IgD-negative memory B cell (primary cell): ENCODE measurements around the gene SNRPA1. TPM values are rescaled to one million over a fixed set of nuclear protein-coding genes. Genes with fewer than 3 reads are reported as not detected.

Source experiments
- H3K27ac Mint-ChIP-seq, 3 donors: one replicate each; pipeline ENCODE4 v1.8.0; 2020 to 2022; ENCODE audit warnings: mild to moderate bottlenecking in 3 of 3, mixed read lengths in 3 of 3, moderate library complexity in 1 of 3
- H3K27me3 Mint-ChIP-seq: one replicate; pipeline ENCODE4 v1.8.0; 2021; ENCODE audit warnings: mixed read lengths
- H3K36me3 Mint-ChIP-seq: one replicate; pipeline ENCODE4 v1.8.0; 2020; ENCODE audit warnings: mild to moderate bottlenecking, mixed read lengths
- H3K4me1 Mint-ChIP-seq, 3 donors: one replicate each; pipeline ENCODE4 v1.8.0; 2020 to 2022; ENCODE audit warnings: mixed read lengths in 3 of 3, mild to moderate bottlenecking in 1 of 3
- H3K4me3 Mint-ChIP-seq, 4 donors: one replicate each; pipeline ENCODE4 v1.8.0; 2020 to 2022; ENCODE audit warnings: mild to moderate bottlenecking in 4 of 4, mixed read lengths in 4 of 4, moderate library complexity in 3 of 4
- H3K9me3 Mint-ChIP-seq, 3 donors: one replicate each; pipeline ENCODE4 v1.8.0; 2020 to 2021; ENCODE audit warnings: mixed read lengths in 3 of 3, mild to moderate bottlenecking in 1 of 3
- polyA plus RNA-seq: library from polyadenylated mRNA; unstranded; fragments of 300-500 nt; fragmentation: Illumina TruSeq; gene quantifications from one replicate; pipeline ENCODE4 v1.2.3, GENCODE V29; 2021

SNRPA1 gene
- polyA plus RNA-seq, 1 donor from 2014 or later: 73.1 TPM

GRCh38 chr15:101250873-101251829 lies 43.9 kb downstream of the SNRPA1 start:
- Mint-ChIP-seq H3K36me3 (no peaks in the 10 kb centered on the region), H3K27me3 (no peaks in the 10 kb centered on the region), H3K4me3 (peak overlapping the region; percentile 88 to 97 (median 92)), H3K27ac (peak overlapping the region; percentile 81 to 94 (median 93)), H3K4me1 (peaks cover 35 to 39% (median 39%) of the 10 kb centered on the region in 3 donors), H3K9me3 (no peaks in the 10 kb centered on the region)

GRCh38 chr15:101250341-101250831 lies 44.7 kb downstream of the SNRPA1 start:
- H3K4me3 Mint-ChIP-seq: peak overlapping the region; percentile 71 to 94 (median 90)
- no peaks in the 10 kb centered on the region for H3K27me3 Mint-ChIP-seq
- no peaks in the 10 kb centered on the region for H3K9me3 Mint-ChIP-seq
- peaks cover 36 to 46% (median 37%) of the 10 kb centered on the region in 3 donors for H3K4me1 Mint-ChIP-seq
- H3K27ac Mint-ChIP-seq: peak overlapping the region; percentile 81 to 93 (median 85)
- no peaks in the 10 kb centered on the region for H3K36me3 Mint-ChIP-seq

DNA sequence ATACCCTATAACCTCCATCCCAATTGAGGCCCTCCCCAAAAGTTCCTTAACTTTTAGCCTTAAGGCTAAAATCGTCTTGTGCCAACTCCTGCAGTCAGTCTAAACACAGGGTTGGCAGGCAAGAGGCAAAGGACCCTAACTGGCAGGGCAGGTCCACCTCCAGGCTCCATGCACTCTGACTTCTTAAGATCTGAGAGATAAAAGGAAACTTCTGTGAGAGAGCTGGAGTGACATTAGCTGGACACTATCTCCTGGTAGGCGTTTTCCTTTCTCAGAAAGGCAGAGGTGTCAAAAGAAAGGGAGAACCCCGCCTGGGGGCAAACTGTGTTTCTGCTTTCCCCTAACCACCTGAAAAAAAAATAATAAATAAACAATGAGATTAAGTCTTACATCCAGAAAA lies 46.8 kb downstream of the SNRPA1 start:
- no peaks in the 10 kb centered on the region for H3K9me3 Mint-ChIP-seq
- H3K4me1 Mint-ChIP-seq: peaks cover 46 to 65% (median 50%) of the 10 kb centered on the region in 3 donors
- H3K27me3 Mint-ChIP-seq: no peaks in the 10 kb centered on the region
- peak overlapping the region in 1 of 3 donors; percentile 42 for H3K27ac Mint-ChIP-seq
- no peaks in the 10 kb centered on the region for H3K36me3 Mint-ChIP-seq
- peak overlapping the region in 1 of 4 donors; percentile 28 for H3K4me3 Mint-ChIP-seq

DNA sequence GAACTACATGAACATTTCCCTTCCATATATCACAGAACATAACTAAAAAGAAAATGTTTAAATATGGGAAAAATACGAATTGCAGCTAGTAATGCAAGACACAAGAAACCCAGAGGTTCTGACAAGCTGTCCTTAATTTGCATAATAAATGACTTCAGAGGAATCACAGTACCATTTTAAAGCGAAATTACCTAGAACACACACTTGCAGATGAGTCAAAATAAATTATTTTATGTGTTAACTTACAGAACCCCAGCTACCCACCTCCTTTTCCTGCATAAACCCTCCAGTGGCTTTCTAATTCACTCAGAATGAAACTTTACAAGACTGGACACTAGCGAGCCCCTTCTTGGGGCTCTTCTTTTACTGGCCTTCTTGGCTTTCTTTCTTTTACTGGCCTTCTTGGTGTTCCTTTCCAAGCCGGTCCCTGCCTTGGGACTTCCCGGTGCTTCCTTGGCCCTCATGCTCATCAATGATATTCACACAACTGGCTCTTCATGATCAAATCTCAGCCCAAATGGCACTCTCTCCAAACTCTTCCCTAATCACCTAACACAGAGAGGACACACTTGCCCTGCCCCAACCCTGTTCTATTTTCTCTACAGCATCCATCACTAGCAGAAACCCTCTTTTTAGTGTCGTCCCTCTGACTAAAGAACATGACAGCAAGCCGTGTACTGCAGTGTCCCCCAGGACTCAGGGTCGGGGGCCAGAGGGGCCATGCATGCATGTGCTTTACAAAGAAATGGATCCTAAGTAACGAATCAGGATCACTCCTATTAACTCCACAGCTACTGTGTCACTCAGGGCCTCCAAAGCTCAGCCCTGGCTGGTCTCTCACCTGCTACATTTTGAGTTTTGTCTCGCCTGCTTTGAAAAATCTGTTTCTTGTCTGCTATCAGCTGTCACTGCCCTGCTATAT lies 48.0 kb downstream of the SNRPA1 start:
- H3K36me3 Mint-ChIP-seq: no peaks in the 10 kb centered on the region
- peak overlapping the region; percentile 1 to 48 (median 15) for H3K4me3 Mint-ChIP-seq
- peak overlapping the region; percentile 18 to 85 (median 33) for H3K27ac Mint-ChIP-seq
- H3K27me3 Mint-ChIP-seq: no peaks in the 10 kb centered on the region
- no peaks in the 10 kb centered on the region for H3K9me3 Mint-ChIP-seq
- peaks cover 47 to 69% (median 50%) of the 10 kb centered on the region in 3 donors for H3K4me1 Mint-ChIP-seq

DNA sequence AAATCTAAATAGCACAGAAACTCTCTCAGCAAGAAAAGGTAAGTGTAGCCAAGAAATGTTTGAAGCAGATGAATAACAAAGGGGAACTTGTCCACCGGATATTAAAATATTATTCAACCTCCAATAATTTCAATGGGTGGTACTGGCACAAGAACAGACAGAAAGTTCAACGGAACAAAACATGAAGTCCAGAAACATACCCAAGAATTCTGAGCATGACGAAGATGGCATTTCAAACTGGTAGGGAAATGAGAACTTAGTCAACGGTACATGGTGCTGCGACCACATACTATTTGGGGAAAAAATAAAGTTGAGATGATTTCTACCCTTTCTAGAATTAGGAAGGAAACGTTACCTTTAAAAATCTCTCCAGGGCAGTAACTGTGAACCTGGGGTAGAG lies 48.7 kb downstream of the SNRPA1 start:
- H3K4me1 Mint-ChIP-seq: peaks cover 50 to 75% (median 54%) of the 10 kb centered on the region in 3 donors
- peak overlapping the region; percentile 18 to 33 (median 25) for H3K27ac Mint-ChIP-seq
- H3K9me3 Mint-ChIP-seq: no peaks in the 10 kb centered on the region
- H3K27me3 Mint-ChIP-seq: peaks cover 1% of the 10 kb centered on the region
- H3K4me3 Mint-ChIP-seq: peak overlapping the region; percentile 1 to 48 (median 10)
- no peaks in the 10 kb centered on the region for H3K36me3 Mint-ChIP-seq

DNA sequence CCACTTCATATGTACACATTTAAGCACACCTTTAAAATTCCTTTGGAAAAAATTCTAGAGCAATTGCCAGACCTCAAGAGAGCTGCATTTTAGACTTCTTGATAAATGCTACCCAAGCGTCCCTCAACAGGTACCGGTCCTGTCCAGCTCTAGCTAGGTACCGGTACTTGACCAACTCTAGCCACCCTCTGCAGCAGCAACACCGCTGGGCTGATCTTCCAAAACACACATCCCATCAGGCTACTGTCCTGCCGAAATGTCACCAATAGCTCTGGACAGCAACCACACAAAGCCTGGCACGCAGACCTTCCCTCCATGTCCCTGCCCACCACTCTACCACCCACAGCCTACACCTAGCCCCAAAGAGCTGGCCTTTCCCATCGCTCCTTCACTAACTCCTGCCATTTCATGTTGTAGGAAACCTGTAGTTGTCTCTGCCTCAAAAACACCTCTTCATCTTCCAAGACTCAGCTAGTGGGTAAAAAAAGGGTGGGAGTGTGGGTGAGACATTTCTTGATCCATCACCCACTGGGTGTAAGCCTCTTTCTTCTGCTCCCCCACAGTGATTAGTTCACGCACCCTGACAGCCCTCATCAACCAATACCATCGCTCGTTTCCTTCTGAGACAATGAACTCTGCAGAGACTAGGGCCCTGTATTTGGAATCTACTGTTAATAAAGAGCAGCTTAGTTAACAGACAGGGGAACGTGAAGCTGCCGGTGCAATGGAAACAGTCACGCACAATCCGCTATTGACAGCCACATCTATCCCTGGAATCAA lies 50.0 kb downstream of the SNRPA1 start:
- Mint-ChIP-seq H3K27me3 (peaks cover 1% of the 10 kb centered on the region), H3K4me1 (peaks cover 43 to 71% (median 48%) of the 10 kb centered on the region in 3 donors), H3K36me3 (no peaks in the 10 kb centered on the region), H3K27ac (peak overlapping the region in 2 of 3 donors; percentile 24 to 74), H3K9me3 (no peaks in the 10 kb centered on the region), H3K4me3 (peak overlapping the region in 3 of 4 donors; percentile 2 to 74 (median 46))

- peaks cover 46 to 74% (median 49%) of the 10 kb centered on the region in 3 donors for H3K4me1 Mint-ChIP-seq
- H3K9me3 Mint-ChIP-seq: no peaks in the 10 kb centered on the region
- H3K27me3 Mint-ChIP-seq: peaks cover 1% of the 10 kb centered on the region
- peak overlapping the region in 2 of 3 donors; percentile 24 to 74 for H3K27ac Mint-ChIP-seq
- H3K36me3 Mint-ChIP-seq: no peaks in the 10 kb centered on the region
- peak overlapping the region in 3 of 4 donors; percentile 2 to 74 (median 41) for H3K4me3 Mint-ChIP-seq
Measured at GRCh38 chr15:101244036-101244781, 50.8 kb downstream of the SNRPA1 start.

- H3K27ac Mint-ChIP-seq: peak overlapping the region in 1 of 3 donors; percentile 83
- no peaks in the 10 kb centered on the region for H3K36me3 Mint-ChIP-seq
- H3K9me3 Mint-ChIP-seq: no peaks in the 10 kb centered on the region
- H3K4me3 Mint-ChIP-seq: peak overlapping the region in 2 of 4 donors; percentile 27 to 70
- peaks cover 49 to 78% (median 49%) of the 10 kb centered on the region in 3 donors for H3K4me1 Mint-ChIP-seq
- peaks cover 1% of the 10 kb centered on the region for H3K27me3 Mint-ChIP-seq
Measured at GRCh38 chr15:101243420-101243819, 51.6 kb downstream of the SNRPA1 start.

DNA sequence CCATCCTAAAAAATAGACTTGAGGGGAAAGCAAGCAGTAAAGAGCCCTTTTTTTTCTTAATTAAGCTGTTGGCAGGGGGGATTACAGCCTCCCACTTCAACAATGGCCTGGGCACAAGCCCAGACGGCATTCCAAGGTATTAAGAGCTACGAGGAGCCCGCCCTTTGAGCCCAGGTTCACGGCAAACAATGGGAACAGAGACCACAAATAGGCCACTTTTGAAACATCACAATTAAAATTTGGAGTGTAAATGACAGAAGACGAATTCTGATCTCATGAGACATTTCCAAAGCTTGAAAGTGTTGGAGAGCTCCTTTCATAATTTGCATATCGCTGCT lies 52.1 kb downstream of the SNRPA1 start:
- peak overlapping the region in 3 of 4 donors; percentile 45 to 87 (median 80) for H3K4me3 Mint-ChIP-seq
- no peaks in the 10 kb centered on the region for H3K36me3 Mint-ChIP-seq
- peaks cover 49 to 78% (median 49%) of the 10 kb centered on the region in 3 donors for H3K4me1 Mint-ChIP-seq
- peak overlapping the region; percentile 43 to 86 (median 75) for H3K27ac Mint-ChIP-seq
- peaks cover 1% of the 10 kb centered on the region for H3K27me3 Mint-ChIP-seq
- no peaks in the 10 kb centered on the region for H3K9me3 Mint-ChIP-seq

- Mint-ChIP-seq H3K4me1 (peaks cover 45 to 74% (median 49%) of the 10 kb centered on the region in 3 donors), H3K27ac (peak overlapping the region; percentile 43 to 86 (median 75)), H3K9me3 (no peaks in the 10 kb centered on the region), H3K27me3 (peaks cover 1% of the 10 kb centered on the region), H3K36me3 (no peaks in the 10 kb centered on the region), H3K4me3 (peak overlapping the region; percentile 25 to 87 (median 62))
Measured at GRCh38 chr15:101242160-101242998, 52.7 kb downstream of the SNRPA1 start.

DNA sequence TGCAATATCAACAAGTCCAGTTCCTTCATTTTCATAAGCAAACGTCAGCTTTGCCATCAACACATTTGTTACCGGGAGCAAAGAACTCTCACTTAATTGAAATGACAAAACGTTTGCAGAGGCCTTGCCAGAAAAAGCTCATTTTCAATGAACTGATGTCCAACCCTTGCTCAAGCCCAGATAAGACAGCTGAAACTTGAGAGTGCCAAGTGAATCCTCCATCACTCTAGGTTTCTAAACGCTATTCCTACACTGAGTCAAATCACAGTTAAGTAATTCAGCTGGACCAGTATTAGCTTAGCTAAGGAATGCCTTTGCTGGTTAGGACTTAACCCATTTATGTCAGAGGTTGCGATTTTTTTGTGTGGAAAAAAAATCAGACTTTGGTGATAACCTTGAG lies 54.7 kb downstream of the SNRPA1 start:
- Mint-ChIP-seq H3K36me3 (peaks cover 2% of the 10 kb centered on the region), H3K27me3 (peaks cover 1% of the 10 kb centered on the region), H3K4me3 (no peak overlapping the region), H3K9me3 (no peaks in the 10 kb centered on the region), H3K27ac (no peak overlapping the region), H3K4me1 (peaks cover 36 to 57% (median 36%) of the 10 kb centered on the region in 3 donors)

- H3K27ac Mint-ChIP-seq: peak overlapping the region in 2 of 3 donors; percentile 8 to 61
- H3K36me3 Mint-ChIP-seq: peaks cover 6% of the 10 kb centered on the region
- H3K27me3 Mint-ChIP-seq: peaks cover 1% of the 10 kb centered on the region
- no peaks in the 10 kb centered on the region for H3K9me3 Mint-ChIP-seq
- peaks cover 32 to 50% (median 32%) of the 10 kb centered on the region in 3 donors for H3K4me1 Mint-ChIP-seq
- peak overlapping the region in 3 of 4 donors; percentile 4 to 74 (median 73) for H3K4me3 Mint-ChIP-seq
Measured at GRCh38 chr15:101239724-101240136, 55.3 kb downstream of the SNRPA1 start.
